K562 (cell line): ENCODE data around the gene DUSP3. TPM values are rescaled to one million over a fixed set of nuclear protein-coding genes. Genes with fewer than 3 reads are reported as not detected.

ENCODE experiments used
- ATAC-seq: fragments of 200-7000 bp; cut with Tn5 transposase; 3 replicates; pipeline ENCODE4 v1.9.1; 2020; ENCODE audit warnings: moderate library complexity
- BruUV-seq: library from RNA; stranded (reverse); fragments of 400-500 nt; replicated peaks from 2 replicates; lab custom pipeline; 2021; lab: Mats Ljungman, UMichigan
- CTCF ChIA-PET: fragments of 300-600 bp; formaldehyde crosslinking; extraction: SDS; loops from one replicate; lab custom pipeline; 2021; ENCODE audit warnings: low intra/inter-chr PET ratio; lab: Yijun Ruan, JAX
- POLR2A ChIA-PET: fragments of 300-600, 350-650 bp; sonication (Branson Sonifier 250); formaldehyde crosslinking; extraction: SDS; loops from one replicate; lab custom pipeline; 2021; ENCODE audit warnings: antibody characterized with exemption, inconsistent platforms; lab: Yijun Ruan, JAX
- DNase-seq, 4 experiments: peaks; one replicate each; pipeline versions ENCODE4 v3.0.0 to v3.0.0-alpha.2; 2011 to 2018; ENCODE audit warnings: low spot score in 3 of 4, mixed read lengths in 3 of 4; ENCODE audit errors: extremely low read depth in 1 of 4
- FAIRE-seq: peaks from 2 replicates; lab custom pipeline; 2011; peaks lifted over from hg19 to GRCh38; lab: Jason Lieb, UNC
- H2AFZ ChIP-seq: 2 replicates; pipeline ENCODE4 v1.6.0; 2011; ENCODE audit warnings: low read depth, low read length, control low read depth, inconsistent platforms
- H3K27ac ChIP-seq: fragments of 200-600 bp; 3 replicates; pipeline ENCODE4 v1.8.0; 2011; ENCODE audit warnings: low read depth, mild to moderate bottlenecking, control low read depth, inconsistent platforms, low read length, moderate library complexity, mixed read lengths; ENCODE audit errors: extremely low read depth
- H3K27me3 ChIP-seq, 2 experiments: fragments of 300-600 bp in 1 of 2; 2 replicates in 1 of 2; 3 replicates in 1 of 2; pipeline versions ENCODE4 v1.6.0 to v1.8.0; 2011; ENCODE audit warnings: inconsistent platforms in 2 of 2, low read length in 2 of 2, mild to moderate bottlenecking in 1 of 2, mixed read lengths in 1 of 2, moderate library complexity in 1 of 2; ENCODE audit not compliant: control insufficient read depth in 2 of 2, insufficient read depth in 2 of 2
- H3K36me3 ChIP-seq: fragments of 300-600 bp; 3 replicates; pipeline ENCODE4 v1.8.0; 2011; ENCODE audit warnings: mild to moderate bottlenecking, low read length, inconsistent platforms; ENCODE audit not compliant: control insufficient read depth, insufficient read depth
- H3K4me1 ChIP-seq, 2 experiments: fragments of 200-600 bp in 1 of 2; replicated peaks in 1 of 2; 2 replicates in 1 of 2; 3 replicates in 1 of 2; pipeline versions ENCODE4 v1.5.1 to v1.8.0; 2011; ENCODE audit warnings: inconsistent platforms in 2 of 2, low read length in 2 of 2, mild to moderate bottlenecking in 1 of 2, mixed read lengths in 1 of 2, moderate library complexity in 1 of 2; ENCODE audit not compliant: control insufficient read depth in 2 of 2, insufficient read depth in 2 of 2
- H3K4me2 ChIP-seq: 2 replicates; pipeline ENCODE4 v1.6.1; 2011; ENCODE audit warnings: low read length, control low read depth, inconsistent platforms, mixed read lengths; ENCODE audit not compliant: insufficient read depth
- H3K4me3 ChIP-seq: fragments of 200-600 bp; sonication (generic), shearing (Covaris generic); 2 replicates; pipeline ENCODE4 v1.5.1; 2016; ENCODE audit warnings: control low read depth, inconsistent platforms
- H3K79me2 ChIP-seq: fragments of 200-600 bp; 3 replicates; pipeline ENCODE4 v1.8.0; 2011; ENCODE audit warnings: low read length, inconsistent platforms; ENCODE audit not compliant: control insufficient read depth, insufficient read depth
- H3K9ac ChIP-seq, 2 experiments: 2 replicates each; pipeline versions ENCODE4 v1.6.0 to v1.6.1; 2011; ENCODE audit warnings: low read depth in 2 of 2, low read length in 2 of 2, control low read depth in 1 of 2, inconsistent platforms in 1 of 2, mild to moderate bottlenecking in 1 of 2, mixed read lengths in 1 of 2; ENCODE audit not compliant: insufficient read depth in 1 of 2
- H3K9me1 ChIP-seq: one replicate; pipeline ENCODE4 v1.6.0; 2011; ENCODE audit warnings: inconsistent platforms, mild to moderate bottlenecking, low read length, moderate library complexity; ENCODE audit not compliant: control insufficient read depth, insufficient read depth
- H3K9me3 ChIP-seq: replicated peaks from 2 replicates; pipeline ENCODE4 v1.5.1; 2011; ENCODE audit warnings: low read depth, low read length, inconsistent platforms; ENCODE audit not compliant: control insufficient read depth, insufficient read depth
- H4K20me1 ChIP-seq: replicated peaks from 2 replicates; pipeline ENCODE4 v1.6.1; 2011; ENCODE audit warnings: low read length, inconsistent platforms, mixed read lengths; ENCODE audit not compliant: control insufficient read depth, insufficient read depth
- CEBPG ChIP-seq, 3 experiments: fragments of 200-800 bp in 1 of 3; sonication (Bioruptor generic) in 1 of 3; sonication (generic) in 1 of 3; formaldehyde crosslinking in 1 of 3; IDR thresholded peaks in 2 of 3; conservative IDR thresholded peaks in 1 of 3; 2 replicates each; pipeline versions ENCODE4 v1.6.1 to v1.8.0; 2016 to 2022; ENCODE audit warnings: missing compliant biosample characterization in 2 of 3, missing genetic modification characterization in 2 of 3, mild to moderate bottlenecking in 1 of 3, missing genetic modification reagents in 1 of 3
- CHAMP1 ChIP-seq: fragments of 450-650 bp; IDR thresholded peaks from 2 replicates; pipeline ENCODE4 v1.6.1; 2016; ENCODE audit warnings: mild to moderate bottlenecking
- CSDE1 ChIP-seq, 2 experiments: fragments of 450-650 bp; IDR thresholded peaks; 2 replicates each; pipeline ENCODE4 v1.6.1; 2016; ENCODE audit warnings: mild to moderate bottlenecking in 1 of 2
- JUND ChIP-seq, 2 experiments: IDR thresholded peaks; 2 replicates in 1 of 2; 3 replicates in 1 of 2; pipeline ENCODE4 v1.6.1; 2011; ENCODE audit warnings: borderline replicate concordance in 2 of 2, low read depth in 2 of 2, low read length in 2 of 2, improper control_type of control experiment in 1 of 2, missing biosample characterization in 1 of 2, missing genetic modification characterization in 1 of 2, missing genetic modification reagents in 1 of 2
- POU5F1 ChIP-seq: fragments of 150-350 bp; IDR thresholded peaks from 2 replicates; pipeline ENCODE4 v1.6.1; 2014; ENCODE audit warnings: borderline replicate concordance, low read length, low read depth, mild to moderate bottlenecking; ENCODE audit not compliant: partially characterized antibody
- SETDB1 ChIP-seq: IDR thresholded peaks from one replicate; pipeline ENCODE4 v1.6.1; 2012; ENCODE audit warnings: low read length, control low read depth, inconsistent platforms
- SRSF1 ChIP-seq: fragments of 200-400 bp; formaldehyde crosslinking; IDR thresholded peaks from 2 replicates; pipeline ENCODE4 v1.6.1; 2017; ENCODE audit warnings: mild to moderate bottlenecking, low read depth, low read length, moderate library complexity
- TSC22D4 ChIP-seq: fragments of 450-650 bp; IDR thresholded peaks from 2 replicates; pipeline ENCODE4 v1.6.1; 2016; ENCODE audit warnings: missing genetic modification characterization, missing biosample characterization, control low read depth
- XRCC3 ChIP-seq: fragments of 450-650 bp; IDR thresholded peaks from 2 replicates; pipeline ENCODE4 v1.6.1; 2017; ENCODE audit warnings: mild to moderate bottlenecking, moderate library complexity
- ZC3H11A ChIP-seq: IDR thresholded peaks from 2 replicates; pipeline ENCODE4 v1.6.1; 2012; ENCODE audit warnings: low read depth, low read length, improper control_type of control experiment
- ZKSCAN8 ChIP-seq: fragments of 200-800 bp; sonication (Bioruptor generic); IDR thresholded peaks from 2 replicates; pipeline ENCODE4 v1.6.1; 2016; ENCODE audit warnings: missing genetic modification characterization, missing compliant biosample characterization
- ZNF77 ChIP-seq: fragments of 250-450 bp; sonication (Bioruptor Pico); IDR thresholded peaks from 2 replicates; pipeline ENCODE4 v1.5.0; 2020
- ZNF778 ChIP-seq: fragments of 450-650 bp; formaldehyde crosslinking; IDR thresholded peaks from 2 replicates; pipeline ENCODE4 v1.4.0; 2020; ENCODE audit warnings: mild to moderate bottlenecking, moderate library complexity
- WGBS: fragments of 100-300 bp; shearing (Covaris generic); methylation state at CpG from one replicate; pipeline ENCODE4 v1.1.6; 2016; ENCODE audit warnings: low coverage, mixed read lengths; ENCODE audit not compliant: insufficient coverage; ENCODE audit errors: missing lambda C conversion rate; 5-methylcytosine and 5-hydroxymethylcytosine counted together
- in situ Hi-C: fragments of 300-500 bp; cut with MboI; formaldehyde crosslinking; loops from 4 replicates; pipeline ENCODE4 v1.15.0; 2018; ENCODE audit warnings: inconsistent platforms, mixed read lengths
- intact Hi-C: fragments of 100-400 bp; cut with micrococcal nuclease; formaldehyde crosslinking; loops from 2 replicates; pipeline ENCODE4 v1.14.2; 2022
- polyA plus RNA-seq, 8 experiments: library from polyadenylated mRNA; depleted of rRNA in 4 of 8; stranded (reverse) in 5 of 8; unstranded in 3 of 8; fragments of >200 nt; fragmentation: Nextera tagmentation in 2 of 8; fragmentation: Illumina TruSeq in 1 of 8; extraction: Ambion mirVana in 2 of 8; extraction: Trizol in 1 of 8; gene quantifications; 2 replicates each; pipeline versions ENCODE4 v1.2.1 to v1.2.3, GENCODE V29; 2011 to 2014; ENCODE audit warnings: inconsistent platforms in 1 of 8, missing spikeins in 1 of 8
- total RNA-seq, 7 experiments: library from RNA; depleted of rRNA in 6 of 7; stranded (reverse); fragments of >200 nt in 6 of 7; fragmentation: Illumina TruSeq in 2 of 7; extraction: Trizol in 2 of 7; gene quantifications; 2 replicates each; pipeline versions ENCODE4 v1.2.1 to v1.2.3, GENCODE V29; 2011 to 2021; ENCODE audit warnings: low replicate concordance in 1 of 7

Gene DUSP3
- total and polyA plus RNA-seq, 9 of the 15 experiments (the other 6 are each of a cell fraction or from before 2014, with no cell fraction given): 4.1 to 19.8 (median 12.3) TPM

GRCh38 chr17:43737722-43738121 lies 41.1 kb downstream of the DUSP3 start:
- Histone ChIP-seq H3K79me2 (no peaks in the 10 kb centered on the region), H3K9me3 (no peaks in the 10 kb centered on the region), H3K9ac (no peak overlapping the region), H3K4me3 (no peak overlapping the region), H2AFZ (no peak overlapping the region), H3K9me1 (peaks cover 2% of the 10 kb centered on the region), H4K20me1 (no peaks in the 10 kb centered on the region), H3K27me3 (peaks cover 10 to 15% of the 10 kb centered on the region in 2 experiments), H3K36me3 (no peaks in the 10 kb centered on the region), H3K4me2 (no peak overlapping the region), H3K27ac (no peak overlapping the region), H3K4me1 (no peaks in the 10 kb centered on the region; a peak in 1 of 5 replicates)
- ATAC-seq (no peak), DNase-seq (no peak), FAIRE-seq (no peak)
- POLR2A ChIA-PET: interaction anchor here (0.6 to 1.0 kb wide), 3 partner anchors 10 to 22 kb away, joined by 3 read pairs; no protein-coding TSS in a partner anchor
- in situ Hi-C loops: no loop called here
- 0% methylated on average over 2 of the region's 2 CpGs for WGBS
- BruUV-seq: no TSS peak
- no peak for TF ChIP-seq POU5F1
- TF ChIP-seq CSDE1 (IDR thresholded peaks at IDR 0.05): no peak
- TF ChIP-seq JUND (IDR thresholded peaks at IDR 0.05; ENCODE audit: borderline replicate concordance, low read depth, low read length): no peak
- no peak for TF ChIP-seq JUND (tag; IDR thresholded peaks at IDR 0.05; ENCODE audit: borderline replicate concordance, low read depth, low read length)
- TF ChIP-seq CHAMP1: no peak
- no peak for TF ChIP-seq ZNF778
- TF ChIP-seq SRSF1: no peak
- TF ChIP-seq CEBPG (CRISPR knock-in tag; IDR thresholded peaks at IDR 0.05): no peak
- no peak for TF ChIP-seq CEBPG (tag; conservative IDR thresholded peaks at IDR 0.05 in 1 of 2, IDR thresholded peaks at IDR 0.05 in 1 of 2)
- TF ChIP-seq ZNF77: no peak
- TF ChIP-seq ZC3H11A: no peak
- TF ChIP-seq SETDB1: no peak
- no peak for TF ChIP-seq XRCC3
- TF ChIP-seq ZKSCAN8 (CRISPR knock-in tag): no peak
- no peak for TF ChIP-seq TSC22D4 (tag)
- CTCF ChIA-PET: no interaction called here
- intact Hi-C loops: no loop called here
